SK-N-SH treated with all-trans-retinoic acid at 6 μM for 48 hours (cell line): ENCODE results near the gene ENHO.

Experiments
- ATAC-seq: fragments of 200-7000 bp; cut with Tn5 transposase; 3 replicates; pipeline ENCODE4 v1.9.1; 2020; ENCODE audit warnings: mild to moderate bottlenecking, moderate library complexity
- BACH2 ChIP-seq: fragments of 250-450 bp; sonication (Bioruptor Pico); IDR thresholded peaks from 2 replicates; pipeline ENCODE4 v1.9.0; 2021; ENCODE audit warnings: mild to moderate bottlenecking, borderline replicate concordance
- CREB5 ChIP-seq: fragments of 250-450 bp; sonication (Bioruptor Pico); IDR thresholded peaks from 2 replicates; pipeline ENCODE4 v1.5.1; 2020; ENCODE audit warnings: low read depth, mild to moderate bottlenecking, moderate library complexity
- CSDC2 ChIP-seq: fragments of 250-450 bp; sonication (Bioruptor Pico); IDR thresholded peaks from 2 replicates; pipeline ENCODE4 v1.5.0; 2020; ENCODE audit warnings: mild to moderate bottlenecking, moderate library complexity
- CSRNP3 ChIP-seq: fragments of 250-450 bp; sonication (Bioruptor Pico); IDR thresholded peaks from 2 replicates; pipeline ENCODE4 v1.5.1; 2021; ENCODE audit warnings: mild to moderate bottlenecking, moderate library complexity
- ESRRG ChIP-seq: fragments of 250-450 bp; sonication (Bioruptor Pico); IDR thresholded peaks from 2 replicates; pipeline ENCODE4 v1.6.1; 2021; ENCODE audit warnings: mild to moderate bottlenecking
- GLIS3 ChIP-seq: fragments of 250-450 bp; sonication (Bioruptor Pico); IDR thresholded peaks from 2 replicates; pipeline ENCODE4 v1.5.0; 2020; ENCODE audit warnings: mild to moderate bottlenecking, moderate library complexity
- ISL1 ChIP-seq: fragments of 250-450 bp; sonication (Bioruptor Pico); IDR thresholded peaks from 2 replicates; pipeline ENCODE4 v2.1.2; 2022; ENCODE audit warnings: mild to moderate bottlenecking, moderate library complexity
- PATZ1 ChIP-seq: fragments of 250-450 bp; sonication (Bioruptor Pico); IDR thresholded peaks from 2 replicates; pipeline ENCODE4 v1.8.0; 2020; ENCODE audit warnings: mild to moderate bottlenecking, moderate library complexity, borderline replicate concordance
- POU6F1 ChIP-seq: fragments of 250-450 bp; sonication (Bioruptor Pico); IDR thresholded peaks from 2 replicates; pipeline ENCODE4 v1.8.0; 2021; ENCODE audit warnings: low read depth, mild to moderate bottlenecking, moderate library complexity, borderline replicate concordance
- PPARA ChIP-seq: fragments of 250-450 bp; sonication (Bioruptor Pico); IDR thresholded peaks from 2 replicates; pipeline ENCODE4 v1.5.0; 2020; ENCODE audit warnings: mild to moderate bottlenecking, borderline replicate concordance
- RARB ChIP-seq: fragments of 250-450 bp; sonication (Bioruptor Pico); IDR thresholded peaks from 2 replicates; pipeline ENCODE4 v1.8.0; 2021; ENCODE audit warnings: mild to moderate bottlenecking, moderate library complexity
- SNAI2 ChIP-seq: fragments of 250-450 bp; sonication (Bioruptor Pico); IDR thresholded peaks from 2 replicates; pipeline ENCODE4 v1.5.0; 2020; ENCODE audit warnings: mild to moderate bottlenecking, moderate library complexity
- TCF4 ChIP-seq: fragments of 250-450 bp; sonication (Bioruptor Pico); IDR thresholded peaks from 2 replicates; pipeline ENCODE4 v1.8.0; 2021; ENCODE audit warnings: mild to moderate bottlenecking, moderate library complexity, borderline replicate concordance
- TOX ChIP-seq: fragments of 250-450 bp; sonication (Bioruptor Pico); IDR thresholded peaks from 2 replicates; pipeline ENCODE4 v1.8.0; 2021; ENCODE audit warnings: mild to moderate bottlenecking, moderate library complexity, borderline replicate concordance
- TSHZ2 ChIP-seq: fragments of 250-450 bp; sonication (Bioruptor Pico); IDR thresholded peaks from 2 replicates; pipeline ENCODE4 v1.5.0; 2020; ENCODE audit warnings: mild to moderate bottlenecking, moderate library complexity
- ZC3H10 ChIP-seq: fragments of 250-450 bp; sonication (Bioruptor Pico); IDR thresholded peaks from 2 replicates; pipeline ENCODE4 v1.5.1; 2021; ENCODE audit warnings: mild to moderate bottlenecking, moderate library complexity
- ZFP3 ChIP-seq: fragments of 250-450 bp; sonication (Bioruptor Pico); IDR thresholded peaks from 2 replicates; pipeline ENCODE4 v1.5.0; 2020; ENCODE audit warnings: mild to moderate bottlenecking, moderate library complexity
- ZFP30 ChIP-seq: fragments of 450-650 bp; formaldehyde crosslinking; IDR thresholded peaks from 2 replicates; pipeline ENCODE4 v1.5.0; 2022; ENCODE audit warnings: mild to moderate bottlenecking, moderate library complexity
- ZNF565 ChIP-seq: fragments of 450-650 bp; formaldehyde crosslinking; conservative IDR thresholded peaks from 2 replicates; pipeline ENCODE4 v1.5.0; 2020; ENCODE audit warnings: low read depth, mild to moderate bottlenecking, moderate library complexity
- ZNF70 ChIP-seq: fragments of 450-650 bp; formaldehyde crosslinking; IDR thresholded peaks from 2 replicates; pipeline ENCODE4 v1.5.0; 2020; ENCODE audit warnings: mild to moderate bottlenecking, moderate library complexity
- ZNF8 ChIP-seq: fragments of 450-650 bp; formaldehyde crosslinking; IDR thresholded peaks from 2 replicates; pipeline ENCODE4 v1.5.0; 2020; ENCODE audit warnings: mild to moderate bottlenecking, moderate library complexity

ENHO gene

GRCh38 chr9:34550016-34550680 lies 27.4 kb upstream of the ENHO start (continued):
- TF ChIP-seq BACH2 (CRISPR knock-in tag) = no peak

- TF ChIP-seq ZC3H10 (CRISPR knock-in tag) (no peak), TOX (CRISPR knock-in tag) (no peak), SNAI2 (no peak), ZNF565 (no peak), ESRRG (CRISPR knock-in tag) (no peak), ISL1 (CRISPR knock-in tag) (no peak), ZNF8 (CRISPR knock-in tag) (no peak), RARB (CRISPR knock-in tag) (no peak), TSHZ2 (CRISPR knock-in tag) (no peak), PATZ1 (no peak), ZFP30 (CRISPR knock-in tag) (no peak), POU6F1 (no peak), CSDC2 (CRISPR knock-in tag) (no peak), PPARA (no peak), ZNF70 (no peak), GLIS3 (CRISPR knock-in tag) (no peak), BACH2 (CRISPR knock-in tag) (no peak)
- no peak for ATAC-seq
Observed at GRCh38 chr9:34549407-34549732, 26.6 kb upstream of the ENHO start.

- peak; percentile 98 for ATAC-seq
- TF ChIP-seq TCF4 (peak; percentile 68; the same call in 1 of the 2 replicates), TOX (CRISPR knock-in tag) (no peak)
Observed at GRCh38 chr9:34547960-34548611, 25.3 kb upstream of the ENHO start.

GRCh38 chr9:34546834-34547827 lies 24.3 kb upstream of the ENHO start:
- peak; percentile 85 for ATAC-seq
- 0 out of 2 replicates have a peak, but pooled peaks have one; percentile 16 for TF ChIP-seq ZFP3 (CRISPR knock-in tag)
- TF ChIP-seq ZNF8 (CRISPR knock-in tag) = no peak
- TF ChIP-seq CREB5 (CRISPR knock-in tag) = no peak
- no peak for TF ChIP-seq SNAI2
- no peak for TF ChIP-seq ZFP30 (CRISPR knock-in tag)
- no peak for TF ChIP-seq RARB (CRISPR knock-in tag)
- TF ChIP-seq CSRNP3 (CRISPR knock-in tag) = no peak
- TF ChIP-seq ZNF565 = no peak
